ENCODE measurements around the gene IL5.
"Not testable (repeated sequence)": the region's sequence is repeated elsewhere in the genome, so short reads cannot be mapped to it uniquely, and the experiment has no call there.

The IL5 gene

GRCh38 chr5:132528866-132529634 lies 14.3 kb downstream of the IL5 start:
- DNase-seq (ENCODE audit: low read depth) = no peak

DNA sequence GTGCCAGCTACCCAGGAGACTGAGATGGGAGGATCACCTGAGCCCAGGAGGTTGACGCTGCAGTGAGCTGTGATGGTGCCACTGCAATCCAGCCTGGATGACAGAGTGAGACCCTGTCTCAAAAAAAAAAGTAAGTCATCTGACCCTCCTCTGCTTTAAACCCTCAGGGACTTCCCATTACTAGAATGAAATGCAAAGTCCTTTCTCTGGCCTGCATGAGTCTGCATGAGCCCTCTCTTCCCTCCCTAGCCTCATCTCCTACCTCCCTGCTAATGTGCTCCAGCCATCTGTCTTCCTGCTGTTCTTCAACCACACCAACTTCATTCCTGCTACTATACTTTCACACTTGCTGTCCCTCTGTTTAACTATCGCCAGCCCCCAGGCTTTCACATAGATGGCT lies 15.3 kb downstream of the IL5 start:
- DNase-seq (ENCODE audit: low read depth) = no peak

DNA sequence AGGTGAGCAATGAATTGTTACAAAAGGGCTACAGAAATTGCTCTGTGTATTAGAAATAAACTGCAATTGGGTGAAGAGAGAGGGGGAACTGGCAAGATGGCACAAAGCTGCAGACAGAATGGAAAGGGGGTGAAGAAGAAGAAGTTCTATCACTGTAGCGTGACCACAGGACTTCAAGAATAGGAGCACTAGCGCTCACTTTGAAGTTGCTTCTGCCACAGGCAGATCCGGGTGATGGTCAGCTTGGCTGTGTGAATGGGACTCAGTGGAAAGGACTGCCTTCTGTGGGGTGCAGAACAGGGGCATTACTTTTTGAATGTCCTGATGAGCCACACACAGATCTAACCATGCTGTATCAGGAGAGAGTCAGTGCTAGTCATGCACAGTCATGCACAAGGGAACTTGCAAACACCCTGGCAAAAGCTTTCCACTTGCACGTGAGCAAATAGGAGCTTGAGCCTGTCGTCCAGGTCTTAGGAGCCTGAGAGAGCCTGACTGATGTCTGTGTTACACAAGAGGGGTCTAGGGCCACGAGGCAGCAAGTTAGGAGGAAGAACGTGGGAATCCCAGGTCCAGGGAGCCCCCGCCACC lies 16.3 kb downstream of the IL5 start:
- DNase-seq (ENCODE audit: low read depth) = no peak

- DNase-seq (ENCODE audit: low read depth) = peak; percentile 12
These were observed 16.9 kb downstream of the IL5 start for GRCh38 chr5:132526290-132526973.

GRCh38 chr5:132525299-132525724 lies 18.0 kb downstream of the IL5 start:
- DNase-seq (ENCODE audit: low read depth) = no peak

GRCh38 chr5:132524877-132525276 lies 18.4 kb downstream of the IL5 start:
- DNase-seq (ENCODE audit: low read depth) = not testable (repeated sequence)

- not testable (repeated sequence) for DNase-seq (ENCODE audit: low read depth)
These were observed 21.3 kb downstream of the IL5 start for GRCh38 chr5:132522067-132522466.

GRCh38 chr5:132513618-132514336 lies 29.5 kb downstream of the IL5 start:
- DNase-seq (ENCODE audit: low read depth) = not testable (repeated sequence)

- no peak for DNase-seq (ENCODE audit: low read depth)
These were observed 33.2 kb downstream of the IL5 start for GRCh38 chr5:132510076-132510475.

DNA sequence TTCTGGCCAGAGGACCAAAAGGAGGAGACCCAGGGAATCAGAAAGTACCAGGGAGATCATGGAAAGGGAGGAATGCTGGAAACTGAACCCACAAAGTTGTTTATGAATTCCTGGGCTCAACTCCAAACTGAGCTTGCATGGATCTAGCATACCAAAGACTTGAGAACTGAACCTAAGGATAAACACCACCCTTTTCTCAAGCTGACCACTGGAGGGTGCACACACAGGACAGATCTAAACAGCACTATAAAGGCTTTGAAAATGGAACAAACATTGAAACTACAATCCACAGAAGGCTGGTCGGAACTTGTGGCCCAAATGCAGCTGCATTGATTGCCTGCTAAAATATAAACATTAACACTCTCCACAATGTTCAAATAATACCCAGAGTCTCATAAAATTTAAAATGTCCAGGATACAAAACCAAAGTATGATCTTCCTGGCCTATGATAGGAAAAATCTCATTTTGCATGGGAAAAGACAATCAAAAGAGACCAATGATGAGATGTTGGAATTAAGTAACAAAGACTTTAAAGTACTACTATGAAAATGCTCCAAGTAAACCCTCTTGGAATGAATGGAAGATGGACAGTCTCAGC lies 37.1 kb downstream of the IL5 start:
- no peak for DNase-seq (ENCODE audit: low read depth)

- no peak for DNase-seq (ENCODE audit: low read depth)
These were observed 37.7 kb downstream of the IL5 start for GRCh38 chr5:132505641-132506040.

- DNase-seq (ENCODE audit: low read depth) = no peak
These were observed 38.6 kb downstream of the IL5 start for GRCh38 chr5:132504746-132505145.

DNA sequence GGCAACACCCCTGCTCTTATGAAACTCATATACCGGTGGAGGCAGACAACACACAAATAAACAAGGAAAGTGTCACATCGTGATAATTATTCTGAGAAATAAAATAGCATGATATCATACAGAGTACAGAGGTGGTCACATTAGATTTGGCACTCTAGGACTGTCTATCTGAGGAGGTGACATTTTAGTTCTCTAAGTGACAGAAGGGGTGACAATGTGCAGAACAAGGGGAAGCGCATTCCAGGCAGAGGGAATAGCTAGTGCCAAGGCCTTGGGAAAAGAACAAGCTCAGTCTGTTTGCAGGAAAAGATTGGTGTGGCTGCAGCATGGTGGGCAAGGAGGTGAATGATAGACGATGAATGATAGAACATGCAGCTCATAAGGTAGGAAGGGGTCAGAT lies 40.1 kb downstream of the IL5 start:
- no peak for DNase-seq (ENCODE audit: low read depth)

DNA sequence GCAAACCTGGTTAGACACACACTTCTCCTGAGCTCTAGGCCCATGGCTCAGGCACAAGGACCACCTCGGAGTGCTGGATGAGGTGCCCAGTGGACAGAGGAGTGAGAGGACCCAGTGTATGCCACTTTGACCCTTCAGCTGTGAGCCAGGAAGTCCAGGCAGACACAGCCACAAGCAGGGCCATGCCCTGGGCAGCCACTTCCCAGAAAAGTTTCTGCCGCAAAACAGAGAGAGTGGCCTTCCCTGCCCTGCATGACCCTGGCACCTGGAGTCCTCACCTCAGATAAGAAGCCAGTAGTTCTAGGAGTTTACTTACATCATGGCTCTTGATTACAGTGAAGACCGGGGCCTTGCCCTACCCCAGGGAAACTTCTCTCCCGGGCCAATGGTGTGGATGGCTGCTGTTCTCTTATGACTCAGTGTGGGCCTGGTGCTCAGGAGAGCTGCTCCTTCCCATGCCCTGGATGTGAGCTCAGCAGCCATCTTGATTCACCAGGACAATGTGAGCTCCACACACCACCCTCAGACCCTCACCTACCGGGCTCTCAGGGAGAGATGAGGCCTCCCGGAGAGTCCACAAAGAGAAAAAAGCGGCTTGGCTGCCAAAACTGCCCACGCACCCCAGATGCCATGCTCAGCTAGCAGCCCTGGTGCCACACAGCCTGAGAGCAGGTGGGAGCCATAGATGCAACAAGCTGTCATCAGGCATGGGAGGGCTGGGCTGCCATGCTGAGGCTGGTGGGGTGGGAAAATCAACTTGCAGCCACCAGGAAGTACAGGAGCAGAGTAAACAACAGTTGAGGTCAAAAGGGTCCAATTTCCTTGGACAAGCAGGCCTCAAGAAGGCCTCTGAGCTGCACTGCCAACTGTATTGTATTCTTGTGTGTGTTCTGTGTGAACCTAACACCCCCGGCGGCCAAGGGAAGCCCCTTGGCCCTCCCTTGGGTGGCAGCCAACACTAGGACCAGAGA lies 41.1 kb downstream of the IL5 start:
- DNase-seq (ENCODE audit: low read depth) = no peak

- DNase-seq (ENCODE audit: low read depth) = no peak
These were observed 41.7 kb downstream of the IL5 start for GRCh38 chr5:132501629-132501956.

- peak; percentile 70 for DNase-seq (ENCODE audit: low read depth)
These were observed 42.2 kb downstream of the IL5 start for GRCh38 chr5:132500931-132501628.

GRCh38 chr5:132500244-132500930 lies 42.9 kb downstream of the IL5 start:
- DNase-seq (ENCODE audit: low read depth) = no peak

- no peak for DNase-seq (ENCODE audit: low read depth)
These were observed 43.7 kb downstream of the IL5 start for GRCh38 chr5:132499440-132500243.

- DNase-seq (ENCODE audit: low read depth) = no peak
These were observed 44.5 kb downstream of the IL5 start for GRCh38 chr5:132498686-132499271.
